ENCODE measurements around the gene PDE4D. TPM values are rescaled to one million over a fixed set of nuclear protein-coding genes. Genes with fewer than 3 reads are reported as not detected.
A peak's percentile ranks its signal among the peaks of the same experiment; 100 is the strongest.

PDE4D gene
- total and polyA plus RNA-seq, 2 of the 4 experiments (the other 2 are of a cell fraction), result 1.4 to 7.9 TPM

- Histone ChIP-seq H3K9ac (ENCODE audit: low read depth, low read length) (no peak overlapping the region), H3K27ac (ENCODE audit: insufficient read depth, low read length) (no peak overlapping the region), H3K4ac (ENCODE audit: low read depth, low read length) (no peak overlapping the region), H3K36me3 (ENCODE audit: control insufficient read depth, insufficient read depth, low read length) (no peaks in the 10 kb centered on the region), H3K9me1 (ENCODE audit: insufficient read depth, low read length) (0 out of 2 replicates have a peak, but pooled peaks cover 3% of the 10 kb centered on the region), H2BK5ac (ENCODE audit: low read depth, low read length, poor library complexity, severe bottlenecking) (peak overlapping the region; percentile 28), H3K4me1 (ENCODE audit: control insufficient read depth, insufficient read depth, low read length) (peaks cover 12% of the 10 kb centered on the region), H3K56ac (ENCODE audit: extremely low read depth, insufficient read depth, low read length) (no peak overlapping the region), H3K4me2 (ENCODE audit: low read depth, low read length) (no peak overlapping the region), H3K14ac (replicated peaks; ENCODE audit: low read depth, low read length) (no peak overlapping the region), H4K5ac (ENCODE audit: low read depth, low read length) (no peak overlapping the region), H2BK120ac (ENCODE audit: low read depth, low read length) (no peak overlapping the region), H3K4me3 (ENCODE audit: insufficient read depth, low read depth, low read length) (no peak overlapping the region), H2BK20ac (ENCODE audit: low read depth, low read length) (no peak overlapping the region), H3K27me3 (ENCODE audit: control insufficient read depth, insufficient read depth, low read length) (no peaks in the 10 kb centered on the region), H3K18ac (ENCODE audit: low read depth, low read length) (no peak overlapping the region), H4K20me1 (ENCODE audit: insufficient read depth, low read length) (no peaks in the 10 kb centered on the region), H2AK5ac (ENCODE audit: low read depth, low read length) (no peak overlapping the region), H2AK9ac (replicated peaks; ENCODE audit: low read depth, low read length, poor library complexity) (no peak overlapping the region), H3K23ac (ENCODE audit: low read depth, low read length) (no peak overlapping the region), H4K8ac (ENCODE audit: low read depth in 2 of 2, low read length in 2 of 2) (no peak overlapping the region), H3K79me1 (ENCODE audit: low read depth in 1 of 2, low read length in 2 of 2) (no peaks in the 10 kb centered on the region), H3K9me3 (ENCODE audit: control insufficient read depth, insufficient read depth, low read length) (no peaks in the 10 kb centered on the region), H2BK15ac (ENCODE audit: low read depth, low read length) (no peak overlapping the region), H2AFZ (replicated peaks; ENCODE audit: low read length, poor library complexity) (no peak overlapping the region), H4K91ac (ENCODE audit: insufficient read depth, low read depth, low read length) (no peak overlapping the region)
- in situ Hi-C loops (cut with MboI; ENCODE audit: low sequenced_read_pairs) (no loop called here), dilution Hi-C loops (cut with HindIII; ENCODE audit: low sequenced_read_pairs, unreplicated experiment) (no loop called here), intact Hi-C loops (cut with micrococcal nuclease) (no loop called here)
- peak; percentile 79 for DNase-seq
- WGBS, 2 experiments (ENCODE audit: extremely low coverage in 2 of 2, insufficient read length in 1 of 2), result no CpG with 5 or more reads among the region's 1 CpG
- ChIA-PET POLR2A (ENCODE audit: unreplicated experiment) (no interaction called here), CTCF (no interaction called here)
- ATAC-seq (ENCODE audit: low read depth), result peak; percentile 82
- no TSS peak for BruUV-seq (replicated peaks)
- no peak for TF ChIP-seq FOS (IDR thresholded peaks at IDR 0.05; ENCODE audit: low read depth, low read length)
- no peak for TF ChIP-seq CHD1 (IDR thresholded peaks at IDR 0.05; ENCODE audit: low read depth, low read length)
- no peak for TF ChIP-seq MAFK (IDR thresholded peaks at IDR 0.05; ENCODE audit: low read depth, low read length)
- no peak for TF ChIP-seq ELK1 (IDR thresholded peaks at IDR 0.05; ENCODE audit: borderline replicate concordance, low read depth, low read length)
- no peak for TF ChIP-seq MXI1 (IDR thresholded peaks at IDR 0.05; ENCODE audit: borderline replicate concordance, low read depth, low read length)
- TF ChIP-seq RAD21 (IDR thresholded peaks at IDR 0.05; ENCODE audit: low read length), result no peak
- TF ChIP-seq MAZ (IDR thresholded peaks at IDR 0.05; ENCODE audit: borderline replicate concordance, low read depth, low read length), result no peak
- no peak for TF ChIP-seq CTCF (conservative IDR thresholded peaks at IDR 0.05; ENCODE audit: low read depth, low read length)
- no peak for TF ChIP-seq NFE2L2 (IDR thresholded peaks at IDR 0.05; ENCODE audit: low read depth, low read length)
- no peak for TF ChIP-seq SMC3 (IDR thresholded peaks at IDR 0.05; ENCODE audit: low read depth, low read length)
- no peak for TF ChIP-seq BHLHE40 (IDR thresholded peaks at IDR 0.05; ENCODE audit: low read depth, low read length)
- TF ChIP-seq POLR2A (IDR thresholded peaks at IDR 0.05; ENCODE audit: low read depth, low read length), result no peak
- TF ChIP-seq RFX5 (IDR thresholded peaks at IDR 0.05; ENCODE audit: low read depth, low read length), result no peak
- no peak for TF ChIP-seq CEBPB (IDR thresholded peaks at IDR 0.05; ENCODE audit: low read depth, low read length)
These were observed 64.1 kb downstream of the PDE4D start for GRCh38 chr5:59829386-59829785.

All from IMR-90 (cell line).